Stomach (tissue), 9 donors: ENCODE measurements around the gene SDR42E1. TPM values are rescaled to one million over a fixed set of nuclear protein-coding genes. Genes with fewer than 3 reads are reported as not detected.
"Not testable (repeated sequence)": the region's sequence is repeated elsewhere in the genome, so short reads cannot be mapped to it uniquely, and the experiment has no call there.

Experiments used
- DNase-seq, 2 donors: peaks; one replicate each; pipeline versions ENCODE4 v3.0.0 to v3.0.0-alpha.2; 2013 to 2019
- H3K27ac ChIP-seq, 5 donors: fragments of 200-600 bp in 4 of 5; sonication (generic) in 4 of 5; one replicate each; pipeline ENCODE4 v1.5.1; 2013 to 2019; ENCODE audit warnings: mild to moderate bottlenecking in 1 of 5, moderate library complexity in 1 of 5
- H3K27me3 ChIP-seq, 3 donors: fragments of 200-600 bp; sonication (generic); one replicate each; pipeline ENCODE4 v1.5.1; 2017 to 2019; ENCODE audit warnings: mixed run types in 1 of 3
- H3K36me3 ChIP-seq, 4 donors: fragments of 200-600 bp; sonication (generic); 1 replicate in 3 of 4; 2 replicates in 1 of 4; pipeline ENCODE4 v1.5.1; 2016 to 2019
- H3K4me1 ChIP-seq, 4 donors: fragments of 200-600 bp; sonication (generic); one replicate each; pipeline ENCODE4 v1.5.1; 2016 to 2019
- H3K4me3 ChIP-seq, 4 donors: fragments of 200-600 bp; sonication (generic) in 3 of 4; one replicate each; pipeline ENCODE4 v1.5.1; 2016 to 2019; ENCODE audit warnings: mild to moderate bottlenecking in 1 of 4
- H3K9me3 ChIP-seq, 4 donors: fragments of 200-600 bp; sonication (generic); one replicate each; pipeline ENCODE4 v1.5.1; 2016 to 2019
- EP300 ChIP-seq: sonication (generic); formaldehyde crosslinking; IDR thresholded peaks from one replicate; pipeline ENCODE4 v1.6.1; 2017; ENCODE audit warnings: antibody characterized with exemption
- POLR2A ChIP-seq, 4 donors: fragments of 450-650 bp; IDR thresholded peaks; one replicate each; pipeline ENCODE4 v1.6.1; 2016; ENCODE audit warnings: antibody characterized with exemption in 4 of 4, control low read depth in 2 of 4, mild to moderate bottlenecking in 1 of 4, moderate library complexity in 1 of 4
- POLR2AphosphoS5 ChIP-seq, 3 donors: sonication (generic); formaldehyde crosslinking; IDR thresholded peaks; one replicate each; pipeline ENCODE4 v1.6.1; 2016; ENCODE audit warnings: antibody characterized with exemption in 3 of 3
- WGBS, 5 donors: extraction: QIAGEN DNeasy Blood & Tissue Kit in 3 of 5; methylation state at CpG; one replicate each; pipeline versions ENCODE4 v1.1.5 to v1.1.7; 2013 to 2018; 5-methylcytosine and 5-hydroxymethylcytosine counted together
- intact Hi-C: fragments of 100-400 bp; cut with DNase I; formaldehyde crosslinking; loops from one replicate; pipeline ENCODE4 v1.15.1; 2023; ENCODE audit warnings: low total_unique reads
- polyA plus RNA-seq, 3 donors: library from polyadenylated mRNA; stranded (reverse); fragments of 200-250 nt; gene quantifications; one replicate each; pipeline ENCODE4 v1.2.3, GENCODE V29; 2013
- total RNA-seq, 5 donors: library from RNA; depleted of rRNA; stranded (reverse); fragments of >200 nt; gene quantifications; one replicate each; pipeline versions ENCODE4 v1.1.0 to v1.2.3, GENCODE V29; 2014 to 2016
- TF ChIP-seq, protein P1 (sequence below), 7 experiments: fragments of 450-650 bp in 4 of 7; fragments of 200-600 bp in 3 of 7; sonication (generic) in 3 of 7; IDR thresholded peaks; one replicate each; pipeline ENCODE4 v1.5.1; 2016 to 2019; ENCODE audit warnings: antibody characterized with exemption in 7 of 7, control low read depth in 2 of 7, mild to moderate bottlenecking in 1 of 7
- donor health status: healthy with polysubstance abuse.
- donor health status: Bipolar disorder and iron deficiency.
- donor health status: healthy.

The SDR42E1 gene
- total and polyA plus RNA-seq, 8 donors = 0.58 to 7.9 (median 2.3) TPM; not detected in 1

GRCh38 chr16:82016964-82017363, 5.7 kb upstream of the SDR42E1 start:
- no peak overlapping the region for H3K4me3 ChIP-seq
- no peaks in the 10 kb centered on the region for H3K27me3 ChIP-seq
- H3K27ac ChIP-seq = no peak overlapping the region
- no peak for TF ChIP-seq EP300
- TF ChIP-seq, protein P1, sequence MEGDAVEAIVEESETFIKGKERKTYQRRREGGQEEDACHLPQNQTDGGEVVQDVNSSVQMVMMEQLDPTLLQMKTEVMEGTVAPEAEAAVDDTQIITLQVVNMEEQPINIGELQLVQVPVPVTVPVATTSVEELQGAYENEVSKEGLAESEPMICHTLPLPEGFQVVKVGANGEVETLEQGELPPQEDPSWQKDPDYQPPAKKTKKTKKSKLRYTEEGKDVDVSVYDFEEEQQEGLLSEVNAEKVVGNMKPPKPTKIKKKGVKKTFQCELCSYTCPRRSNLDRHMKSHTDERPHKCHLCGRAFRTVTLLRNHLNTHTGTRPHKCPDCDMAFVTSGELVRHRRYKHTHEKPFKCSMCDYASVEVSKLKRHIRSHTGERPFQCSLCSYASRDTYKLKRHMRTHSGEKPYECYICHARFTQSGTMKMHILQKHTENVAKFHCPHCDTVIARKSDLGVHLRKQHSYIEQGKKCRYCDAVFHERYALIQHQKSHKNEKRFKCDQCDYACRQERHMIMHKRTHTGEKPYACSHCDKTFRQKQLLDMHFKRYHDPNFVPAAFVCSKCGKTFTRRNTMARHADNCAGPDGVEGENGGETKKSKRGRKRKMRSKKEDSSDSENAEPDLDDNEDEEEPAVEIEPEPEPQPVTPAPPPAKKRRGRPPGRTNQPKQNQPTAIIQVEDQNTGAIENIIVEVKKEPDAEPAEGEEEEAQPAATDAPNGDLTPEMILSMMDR (IDR thresholded peaks at IDR 0.05) = no peak
- no peak for TF ChIP-seq POLR2A (IDR thresholded peaks at IDR 0.05)
- TF ChIP-seq POLR2AphosphoS5 (IDR thresholded peaks at IDR 0.05) = no peak
- intact Hi-C loops = no loop called here
- WGBS, 5 donors = 64 to 82% (median 73%) methylated on average over 2 of the region's 2 CpGs
- DNase-seq = no peak
- H3K9me3 ChIP-seq = peaks cover 0 to 11% (median 7%) of the 10 kb centered on the region in 4 donors
- no peaks in the 10 kb centered on the region for H3K36me3 ChIP-seq
- peaks cover 0 to 12% (median 4%) of the 10 kb centered on the region in 4 donors for H3K4me1 ChIP-seq

GRCh38 chr16:82016263-82016662, 5.0 kb upstream of the SDR42E1 start:
- H3K4me1 ChIP-seq = peaks cover 0 to 13% (median 6%) of the 10 kb centered on the region in 4 donors
- no peak for TF ChIP-seq EP300
- TF ChIP-seq, protein P1 (IDR thresholded peaks at IDR 0.05) = peak in 3 of 7 experiments; percentile 17 to 51 (median 40)
- H3K9me3 ChIP-seq = peaks cover 0 to 11% (median 7%) of the 10 kb centered on the region in 4 donors
- peak overlapping the region in 2 of 5 donors; percentile 10 to 47 for H3K27ac ChIP-seq
- WGBS, 5 donors = 9 to 21% (median 15%) methylated on average over 7 of the region's 7 CpGs
- peak in 1 of 2 donors; percentile 40 for DNase-seq
- H3K4me3 ChIP-seq = no peak overlapping the region
- H3K27me3 ChIP-seq = peaks cover 0 to 4% (median 0%) of the 10 kb centered on the region in 3 donors
- intact Hi-C loops = no loop called here
- no peaks in the 10 kb centered on the region for H3K36me3 ChIP-seq

- Histone ChIP-seq H3K4me1 (peaks cover 0 to 21% (median 8%) of the 10 kb centered on the region in 4 donors), H3K27me3 (peaks cover 0 to 9% (median 0%) of the 10 kb centered on the region in 3 donors), H3K4me3 (no peak overlapping the region), H3K27ac (no peak overlapping the region), H3K9me3 (peaks cover 5 to 22% (median 21%) of the 10 kb centered on the region in 4 donors), H3K36me3 (peaks cover 0 to 10% (median 0%) of the 10 kb centered on the region in 4 donors)
- TF ChIP-seq, protein P1 (IDR thresholded peaks at IDR 0.05) = no peak
- no peak for TF ChIP-seq POLR2AphosphoS5 (IDR thresholded peaks at IDR 0.05)
- no peak for TF ChIP-seq EP300
- no peak for TF ChIP-seq POLR2A (IDR thresholded peaks at IDR 0.05)
- intact Hi-C loops = no loop called here
- no peak for DNase-seq
- 64 to 87% (median 81%) methylated on average over 2 of the region's 2 CpGs for WGBS, 5 donors
Measured at GRCh38 chr16:82013139-82013538, 1.9 kb upstream of the SDR42E1 start.

GRCh38 chr16:82010649-82011048, 621 bp downstream of the SDR42E1 start:
- peaks cover 0 to 15% (median 2%) of the 10 kb centered on the region in 4 donors for H3K4me1 ChIP-seq
- no peak for DNase-seq
- peak overlapping the region in 4 of 5 donors; percentile 20 to 71 (median 54) for H3K27ac ChIP-seq
- H3K36me3 ChIP-seq = peaks cover 0 to 10% (median 2%) of the 10 kb centered on the region in 4 donors
- no peak for TF ChIP-seq EP300
- no peak for TF ChIP-seq POLR2AphosphoS5 (IDR thresholded peaks at IDR 0.05)
- TF ChIP-seq, protein P1 (IDR thresholded peaks at IDR 0.05) = no peak
- TF ChIP-seq POLR2A (IDR thresholded peaks at IDR 0.05) = no peak
- intact Hi-C loops = no loop called here
- 72 to 81% (median 76%) methylated on average over 8 of the region's 8 CpGs for WGBS, 5 donors
- H3K9me3 ChIP-seq = peaks cover 5 to 22% (median 20%) of the 10 kb centered on the region in 4 donors
- peaks cover 0 to 9% (median 0%) of the 10 kb centered on the region in 3 donors for H3K27me3 ChIP-seq
- peak overlapping the region; percentile 59 to 69 (median 68) for H3K4me3 ChIP-seq

GRCh38 chr16:82009789-82010188, 1.5 kb downstream of the SDR42E1 start:
- DNase-seq, H3K4me3 ChIP-seq, H3K27ac ChIP-seq, intact Hi-C loops, H3K27me3 ChIP-seq: not testable (repeated sequence)
- 88 to 98% (median 93%) methylated on average over 4 of the region's 4 CpGs for WGBS, 5 donors
- Histone ChIP-seq H3K36me3 (peaks cover 0 to 10% (median 2%) of the 10 kb centered on the region in 4 donors), H3K4me1 (peaks cover 0 to 12% (median 2%) of the 10 kb centered on the region in 4 donors), H3K9me3 (peaks cover 5 to 15% (median 14%) of the 10 kb centered on the region in 4 donors)
